GM18909 (cell line): ENCODE data around the gene LMX1A.

ENCODE experiments used
- ATAC-seq: cut with Tn5 transposase; IDR thresholded peaks from one replicate; pipeline ENCODE4 v1.9.1; 2021; ENCODE audit warnings: mild to moderate bottlenecking; ENCODE audit not compliant: unreplicated experiment, poor library complexity

The LMX1A gene

DNA sequence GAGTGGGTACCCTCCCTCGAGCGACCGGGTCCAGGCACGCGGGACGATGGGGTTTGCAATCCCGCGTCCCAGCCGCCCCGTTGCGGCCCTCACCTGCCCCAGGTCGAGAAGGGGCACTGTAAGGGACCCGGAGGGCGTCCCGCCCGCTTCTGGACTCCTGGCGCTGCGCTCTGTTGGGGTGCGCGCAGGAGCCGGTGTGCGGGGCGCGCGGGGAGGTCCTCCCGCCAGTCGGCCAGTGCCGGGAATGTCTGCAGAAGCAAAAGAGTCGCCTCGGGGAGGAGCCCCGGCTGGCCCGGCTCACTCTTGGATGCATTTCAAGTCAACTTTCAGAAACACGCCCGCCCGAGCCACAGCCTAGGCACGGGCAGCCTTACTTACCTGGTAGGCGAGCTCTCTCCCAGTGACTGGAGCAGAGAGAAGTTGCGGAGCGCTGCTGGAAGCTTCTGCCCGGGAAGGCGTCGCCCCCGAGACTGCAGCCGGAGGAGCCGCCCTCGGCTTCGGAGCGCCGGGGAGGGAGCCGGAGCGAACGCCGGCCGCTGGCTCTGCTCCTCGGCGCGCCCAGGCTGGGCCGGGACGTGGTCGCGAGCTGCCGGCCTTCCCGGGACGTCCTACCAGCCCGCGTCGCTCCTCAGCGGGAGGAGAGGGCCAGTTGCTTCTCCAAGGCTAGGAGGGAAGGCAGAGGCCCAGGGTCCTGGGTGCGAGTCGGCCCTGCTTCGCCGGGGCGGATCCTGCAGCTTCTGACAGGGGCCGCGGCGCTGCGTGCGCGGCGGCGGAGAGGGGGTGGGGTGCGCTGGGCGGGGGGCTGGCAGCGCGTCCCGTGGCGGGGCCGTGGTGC lies at the start of gene LMX1A:
TSS of gene LMX1A (minus strand) at position 739 of the 835 bp plus-strand sequence. CDS start 1,156 bp downstream, outside the sequence.
- no peak for ATAC-seq

DNA sequence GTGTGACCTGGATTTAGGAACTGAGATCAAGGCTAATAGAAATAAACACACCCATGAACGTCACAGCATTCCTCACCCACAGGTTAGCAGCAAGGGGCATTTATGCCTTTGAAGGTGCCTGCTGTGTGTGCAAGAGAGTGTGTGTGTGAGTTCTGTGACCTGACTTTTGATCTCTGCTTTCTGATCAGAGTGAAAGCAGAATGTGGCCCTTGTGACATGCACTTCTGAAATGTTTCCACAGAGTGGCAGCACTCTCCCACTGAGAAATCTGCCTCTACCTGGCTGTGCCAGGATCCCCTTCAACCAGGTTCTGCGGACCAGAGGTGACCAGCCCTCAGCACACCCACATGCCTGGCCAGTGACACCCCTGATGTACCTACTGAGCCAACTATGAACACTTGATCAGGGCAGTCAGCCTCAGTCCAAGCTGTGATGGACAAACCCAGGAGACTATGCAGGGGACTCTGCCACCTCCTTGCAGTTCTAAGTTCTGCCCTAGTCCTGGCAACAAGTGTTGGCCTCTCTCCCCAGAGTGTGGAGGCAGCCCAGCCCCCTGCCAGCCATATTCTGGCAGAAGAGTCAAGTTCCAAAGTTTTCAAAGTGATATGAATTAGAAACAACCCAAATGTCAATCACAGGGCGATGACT lies 47.4 kb upstream of the LMX1A start:
- peak; percentile 79 for ATAC-seq

DNA sequence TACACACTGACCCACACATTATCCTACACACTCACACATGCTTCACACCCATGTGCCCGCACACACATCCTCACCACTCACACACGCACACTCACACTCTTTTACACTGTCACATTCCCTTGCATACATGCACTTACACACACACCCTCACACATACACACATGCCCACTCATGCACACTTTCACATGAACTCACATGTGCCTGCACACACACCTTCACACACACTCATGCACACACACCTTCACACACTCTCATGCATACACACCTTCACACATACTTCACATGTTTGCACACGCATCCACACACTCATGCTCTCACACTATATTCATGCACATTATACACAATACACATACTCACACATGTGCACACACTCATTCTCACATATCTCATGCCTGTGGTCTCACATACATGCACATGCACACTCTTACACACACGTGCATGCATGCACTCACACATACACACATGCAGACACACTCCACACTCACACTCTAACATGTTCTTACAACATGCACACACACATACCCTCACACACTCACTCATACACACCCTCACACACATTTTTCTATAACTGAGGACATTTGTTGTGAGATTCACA lies 46.1 kb upstream of the LMX1A start:
- ATAC-seq, result no peak

DNA sequence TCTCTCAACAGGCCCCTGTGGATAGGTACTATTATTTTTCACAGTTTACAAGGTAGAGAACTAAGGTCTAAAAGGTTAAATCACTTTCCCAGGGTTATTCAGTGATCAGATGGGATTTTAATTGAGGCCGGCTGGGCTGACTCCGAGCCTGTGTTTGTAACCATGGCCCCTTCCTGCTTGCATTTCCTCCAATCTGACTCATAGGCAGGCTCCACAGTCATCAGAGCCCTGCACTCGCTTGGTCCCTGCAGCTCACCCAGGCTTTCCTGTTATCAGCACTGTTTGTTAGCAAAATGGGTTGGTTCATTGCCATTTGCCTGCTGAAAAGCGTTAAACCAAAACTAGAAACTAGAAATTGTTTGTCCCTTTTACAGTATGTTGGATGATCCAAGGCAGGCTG lies 41.4 kb upstream of the LMX1A start:
- no peak for ATAC-seq

DNA sequence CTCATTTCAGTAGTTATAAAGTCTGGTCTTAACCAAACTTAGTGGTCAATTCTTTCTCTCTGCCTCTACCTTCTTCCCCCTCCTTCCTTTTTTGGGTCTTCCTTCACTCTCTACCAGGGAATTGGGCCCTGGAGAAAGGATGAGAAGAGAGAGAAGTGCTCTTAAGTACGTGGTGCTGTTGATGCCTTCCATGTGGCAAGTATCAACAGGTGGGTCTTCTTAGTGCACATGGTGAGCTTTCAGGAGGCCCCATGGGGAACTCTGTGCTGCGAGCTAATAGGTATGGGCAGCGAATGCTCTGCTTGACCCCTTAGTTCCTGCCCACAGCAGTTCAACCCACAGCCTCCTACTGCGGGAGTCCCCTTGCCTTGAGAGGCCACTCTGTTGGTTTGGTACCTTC lies 39.4 kb upstream of the LMX1A start:
- ATAC-seq, result no peak

DNA sequence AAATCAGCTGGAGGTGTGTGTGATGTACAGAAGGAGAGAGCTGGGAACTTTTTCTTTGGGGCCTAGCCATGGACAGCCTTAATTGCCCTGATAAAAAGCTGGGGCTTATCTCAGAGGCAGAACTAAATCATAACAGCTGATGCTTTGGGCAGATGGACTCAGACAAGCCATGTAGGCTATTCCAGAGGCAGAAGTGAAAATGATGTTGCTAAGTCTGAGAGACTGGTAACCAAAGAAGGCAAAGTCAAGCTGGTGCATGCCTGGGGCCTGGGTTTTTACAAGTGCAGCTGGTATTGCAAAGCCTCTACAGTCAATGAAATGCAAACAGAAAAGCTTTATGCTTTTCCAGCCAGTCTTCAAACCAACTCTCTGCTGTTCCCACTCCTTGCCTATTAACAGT lies 39.0 kb upstream of the LMX1A start:
- no peak for ATAC-seq

DNA sequence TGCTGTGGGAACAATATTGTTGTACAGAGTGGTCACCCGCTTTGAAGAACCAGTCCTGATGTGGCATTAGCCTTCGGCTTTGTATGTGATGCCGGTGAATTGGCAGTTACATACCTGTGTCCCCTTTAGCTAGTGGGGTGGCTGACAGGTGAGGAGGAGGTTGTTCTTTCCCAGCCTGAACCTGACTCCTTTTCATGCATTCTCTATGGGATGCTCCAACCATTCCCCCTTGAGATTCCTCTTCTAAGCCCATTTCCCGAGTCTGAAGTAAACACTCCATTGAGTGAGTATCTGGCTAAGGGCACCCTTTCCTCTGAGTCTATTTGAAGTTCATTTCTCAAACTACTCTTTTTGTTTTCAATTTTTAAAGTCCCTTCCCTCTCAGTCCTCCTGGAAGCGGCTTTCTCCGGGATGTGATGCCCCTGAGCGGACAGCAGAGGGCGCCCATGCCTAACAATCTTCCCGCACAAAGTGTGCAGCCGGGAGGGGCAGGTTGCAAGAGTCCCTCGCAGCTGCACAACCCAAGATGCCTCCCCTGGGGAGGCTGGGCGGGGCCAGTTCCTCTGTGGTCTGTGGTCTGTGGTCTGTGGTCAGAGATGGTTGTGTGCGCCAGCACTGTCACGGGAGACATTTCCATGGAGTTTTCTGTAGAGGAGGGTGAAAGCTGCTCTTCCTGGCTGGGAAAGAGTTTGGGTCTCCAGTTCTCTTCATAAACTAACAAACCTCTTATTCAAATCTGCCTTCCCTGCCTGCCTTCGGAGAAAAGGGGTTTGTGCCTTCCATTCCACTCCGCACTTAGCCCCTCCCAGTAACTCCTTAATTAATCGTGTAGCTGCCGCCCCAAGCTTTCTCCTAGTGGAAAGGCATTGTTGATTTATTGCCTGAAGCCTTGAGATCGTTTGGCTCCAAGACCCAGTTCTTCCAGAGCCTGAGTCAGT lies 36.4 kb upstream of the LMX1A start:
- ATAC-seq, result peak; percentile 99

DNA sequence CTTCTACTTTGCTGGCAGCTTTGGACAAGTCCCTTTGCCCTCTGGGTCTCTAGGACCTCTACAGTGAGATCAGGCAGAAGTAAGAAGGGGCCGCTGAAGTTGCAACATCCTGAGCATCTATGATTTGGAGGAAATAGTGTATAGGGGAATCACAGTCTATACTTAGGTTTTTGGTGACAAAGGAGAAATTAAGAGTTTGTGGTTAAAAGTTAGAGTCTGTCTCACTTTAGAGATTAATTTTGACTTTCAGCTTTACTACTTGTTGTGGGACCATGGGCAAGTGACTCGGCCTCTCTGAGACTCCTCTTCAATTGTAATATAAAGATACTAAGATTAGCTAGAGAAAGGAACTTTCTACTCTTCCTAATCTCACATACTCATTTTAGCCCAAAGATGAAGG lies 33.1 kb upstream of the LMX1A start:
- ATAC-seq, result no peak

DNA sequence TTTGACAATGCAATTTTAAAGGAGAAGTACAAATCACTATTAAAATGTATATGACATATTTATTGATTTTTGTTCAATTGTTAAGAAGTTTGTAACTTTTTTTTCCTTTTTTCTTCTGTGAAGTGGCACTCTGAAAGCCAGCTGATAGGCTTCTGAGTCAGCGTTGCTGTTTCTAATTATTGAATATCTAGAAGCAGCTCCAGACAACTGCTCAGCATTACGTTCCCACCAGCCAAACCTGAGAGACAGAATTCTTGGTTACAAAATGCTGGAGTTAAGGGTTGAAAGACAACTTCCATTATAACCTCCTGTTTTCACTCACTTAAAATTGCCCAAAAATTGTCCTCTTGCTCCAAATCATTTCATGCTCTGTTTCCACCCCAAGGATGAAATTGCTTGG lies 31.4 kb upstream of the LMX1A start:
- ATAC-seq, result no peak

DNA sequence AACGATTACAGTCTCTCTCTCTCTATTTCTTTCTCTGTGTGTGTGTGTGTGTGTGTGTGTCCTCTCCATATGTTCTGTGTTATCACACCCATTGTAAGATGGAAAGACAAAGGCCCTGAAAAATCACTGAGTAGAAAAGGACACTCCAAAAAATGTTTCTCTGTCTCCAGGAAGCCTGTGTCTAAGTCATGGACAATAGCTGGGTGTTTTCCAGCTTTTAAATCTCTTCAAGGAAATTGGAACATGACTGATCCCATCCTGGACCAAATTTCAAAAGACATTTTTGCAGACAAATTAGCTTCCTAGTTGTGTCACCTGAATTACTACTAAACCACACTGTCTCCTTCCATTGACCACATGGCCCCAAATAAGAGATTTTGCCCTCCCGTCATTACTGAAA lies 31.0 kb upstream of the LMX1A start:
- no peak for ATAC-seq

DNA sequence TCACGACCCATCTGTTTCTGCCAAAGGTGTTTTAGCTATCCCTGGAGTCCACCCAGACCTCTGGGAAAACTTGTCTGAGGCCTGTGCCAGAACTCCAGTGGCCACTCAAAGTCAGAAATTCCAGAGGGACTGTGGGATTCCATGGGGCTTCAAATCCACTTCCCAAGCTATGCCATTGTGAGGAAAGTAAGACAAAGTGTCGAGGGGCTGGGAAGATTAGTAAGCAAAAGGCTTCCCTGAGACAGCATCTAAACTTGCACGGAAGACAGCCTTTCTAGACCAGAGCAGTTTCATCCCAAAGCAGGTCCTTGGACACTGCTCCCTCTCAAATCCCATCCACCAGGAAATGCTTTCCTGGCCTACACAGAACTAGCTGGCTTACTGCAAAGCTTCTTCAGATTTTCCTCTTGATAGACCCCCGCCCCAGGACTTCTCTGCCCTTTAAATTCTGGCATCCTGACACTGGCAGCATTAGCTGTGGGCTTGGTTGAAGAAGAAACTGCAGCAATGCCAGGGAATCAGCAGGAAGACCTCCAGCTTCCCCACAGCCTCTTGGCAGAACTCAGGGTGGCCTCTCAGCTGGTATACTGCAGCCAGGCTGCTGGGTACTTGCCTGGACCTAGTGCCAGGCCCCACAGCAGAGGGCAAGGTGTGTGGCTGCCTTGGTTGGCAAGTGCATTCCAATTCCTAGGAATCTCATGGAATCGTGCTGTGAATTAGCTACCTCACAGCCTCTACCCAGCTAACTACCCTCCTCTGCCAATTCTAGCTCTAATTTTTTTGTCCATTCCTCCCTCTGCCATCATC lies 27.3 kb upstream of the LMX1A start:
- ATAC-seq, result no peak

DNA sequence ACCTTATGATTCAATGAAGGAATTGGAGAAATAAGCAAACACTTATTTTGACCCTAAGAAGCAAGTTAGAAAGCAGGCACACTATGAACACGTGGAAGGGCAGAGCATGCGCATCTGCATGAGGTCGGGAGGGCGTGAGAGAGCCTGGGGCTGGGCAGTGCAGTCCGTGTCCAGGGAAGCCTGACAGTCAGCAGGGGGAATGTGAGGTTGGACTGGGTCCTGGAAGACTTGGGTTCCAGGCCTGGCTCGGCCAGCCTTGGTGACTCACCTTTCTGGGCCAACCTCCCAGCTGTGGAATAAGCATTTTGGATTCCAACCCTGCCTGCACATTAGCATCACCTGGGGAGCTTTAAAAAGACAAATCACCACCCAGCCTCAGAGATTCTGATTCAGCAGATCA lies 26.6 kb upstream of the LMX1A start:
- no peak for ATAC-seq

DNA sequence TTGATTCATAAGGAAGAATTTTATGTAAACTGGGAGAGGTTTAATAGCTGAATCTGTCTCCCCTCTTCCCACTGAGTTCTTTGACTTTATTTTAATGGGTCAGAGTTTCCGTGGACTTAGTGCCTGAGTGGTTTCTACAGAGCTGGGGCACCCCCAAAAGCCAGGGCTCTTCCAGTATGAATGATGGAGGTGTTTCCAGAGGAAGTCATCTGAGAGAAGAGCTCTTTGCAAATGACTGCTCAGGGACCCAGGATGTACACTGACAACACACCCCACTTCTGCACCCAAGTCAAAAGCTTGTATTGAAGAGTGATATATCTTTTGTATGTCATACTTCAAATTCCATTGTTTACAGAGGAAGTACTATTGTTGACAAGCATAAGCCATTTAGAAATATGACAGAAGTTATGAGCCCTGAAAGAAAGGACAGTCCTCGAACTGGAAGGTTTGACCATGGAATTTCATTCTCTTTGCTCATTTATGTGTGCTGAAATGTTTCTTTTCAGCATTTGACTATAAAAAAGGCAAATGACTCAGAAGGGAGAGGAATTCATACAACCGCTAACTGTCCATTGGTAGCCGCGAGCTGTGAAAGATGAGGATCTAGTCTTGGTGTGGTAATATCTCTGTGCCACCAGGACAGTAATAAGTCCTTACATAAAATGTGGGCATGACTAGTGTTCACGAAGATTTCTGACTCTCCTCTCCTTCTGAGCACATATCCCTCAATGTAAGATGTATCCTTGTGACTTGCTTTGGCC lies 25.4 kb upstream of the LMX1A start:
- ATAC-seq, result no peak

DNA sequence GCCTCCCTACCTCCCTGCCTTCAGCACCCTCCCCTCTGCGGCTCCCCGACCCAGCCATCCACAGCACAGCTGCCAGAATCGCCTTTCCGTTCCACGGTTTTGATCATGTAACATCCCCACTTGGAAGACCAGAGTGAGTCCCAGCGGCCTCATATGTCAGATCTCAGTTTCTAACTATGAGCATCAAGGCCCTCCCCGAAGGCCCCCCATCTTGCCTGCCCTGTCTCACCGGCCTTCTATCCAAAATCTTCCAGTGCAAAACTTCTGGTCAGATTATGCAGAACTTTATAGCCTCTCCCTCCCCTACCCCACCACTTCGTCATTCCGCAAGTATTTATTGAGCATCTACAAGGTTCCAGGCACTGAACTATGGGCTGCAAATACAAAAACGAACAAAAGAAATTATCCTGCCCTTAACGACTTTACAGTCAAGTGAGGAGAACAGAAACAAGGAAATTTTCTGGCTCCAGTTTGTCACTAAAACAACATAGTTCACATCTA lies 20.3 kb upstream of the LMX1A start:
- ATAC-seq, result peak; percentile 27

DNA sequence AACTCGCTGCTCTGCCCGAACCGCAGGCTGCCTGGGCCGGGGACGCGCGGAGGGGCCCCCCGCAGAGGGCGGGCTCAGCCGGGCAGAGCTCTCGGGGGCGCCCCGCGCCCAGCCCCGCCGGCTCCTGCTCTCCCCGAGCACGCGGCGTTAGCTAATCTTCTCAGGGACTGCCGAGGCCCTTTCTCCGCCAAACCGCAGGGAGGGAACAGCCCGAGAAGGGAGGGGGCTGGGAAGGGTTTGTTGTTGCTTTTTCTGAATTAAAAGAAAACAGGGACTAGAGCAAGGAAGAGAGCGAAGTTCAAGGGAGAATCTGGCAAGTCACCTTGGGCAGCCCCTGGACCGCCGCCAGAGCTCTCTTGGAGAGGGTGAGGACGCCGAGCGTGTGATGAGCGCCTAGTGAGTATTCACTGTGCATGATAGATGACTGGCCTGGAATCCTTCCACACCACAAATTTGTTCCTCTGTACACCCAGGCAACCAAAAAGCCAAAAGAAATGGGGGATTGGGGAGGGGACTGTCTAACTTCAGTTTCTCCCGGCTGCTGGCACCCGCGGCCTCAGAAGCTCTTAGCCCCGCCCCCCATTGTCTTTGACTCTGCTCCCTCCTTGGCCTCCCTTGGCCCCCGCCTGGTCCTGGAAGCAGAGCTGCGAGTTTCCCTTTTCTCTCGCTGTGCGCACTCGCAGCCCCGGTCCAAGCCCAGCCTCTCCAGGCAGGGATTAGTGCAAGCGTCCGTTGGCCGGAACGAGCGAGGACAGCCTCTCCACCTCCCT lies 19.7 kb upstream of the LMX1A start:
- ATAC-seq, result peak; percentile 56

DNA sequence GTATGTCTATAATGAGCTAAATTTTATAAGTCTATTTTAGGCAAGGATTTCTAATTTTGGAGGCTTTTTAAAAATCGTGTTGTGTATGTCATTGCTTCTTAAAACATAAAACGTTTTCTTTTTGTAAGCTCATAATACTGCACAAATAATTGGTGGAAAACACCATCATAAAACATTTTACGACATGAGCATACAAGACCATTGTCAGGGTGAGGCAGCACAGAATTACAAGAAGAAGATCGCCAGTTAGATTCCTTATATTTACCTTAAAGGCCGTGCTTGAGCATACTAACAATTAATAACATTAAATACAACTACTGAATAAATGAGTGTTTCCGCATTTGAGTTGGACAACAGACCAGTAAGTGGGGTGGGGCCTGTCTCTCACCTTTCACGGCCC lies 19.1 kb upstream of the LMX1A start:
- no peak for ATAC-seq

DNA sequence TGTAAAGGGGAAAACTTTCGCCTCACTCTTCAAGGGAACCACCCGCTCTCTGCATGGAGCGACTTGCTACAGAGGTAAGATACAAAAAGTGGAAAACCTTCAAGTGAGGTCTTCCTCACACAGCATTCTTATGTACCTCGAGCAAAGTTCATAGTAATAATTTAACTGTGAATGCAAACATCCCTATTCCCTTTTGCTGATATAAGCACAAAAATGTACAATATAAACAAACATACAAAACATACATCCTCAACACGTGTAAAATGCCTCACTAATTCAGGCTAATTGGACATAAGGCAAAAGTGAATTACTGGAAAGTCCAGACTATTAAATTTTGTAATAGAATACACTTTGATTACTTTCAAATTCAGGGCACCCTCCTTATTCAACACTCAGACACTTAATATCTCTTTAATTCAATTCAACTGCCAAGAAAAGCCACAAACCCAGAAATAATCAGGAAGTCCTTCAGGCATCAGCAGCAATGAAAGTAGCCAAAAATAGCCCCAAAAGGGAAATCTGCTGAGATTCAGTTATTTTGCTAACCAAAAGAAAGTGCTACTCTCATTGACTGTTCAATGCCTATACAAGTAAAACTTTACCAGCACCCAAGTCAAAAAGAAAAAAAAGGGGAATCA lies 15.2 kb upstream of the LMX1A start:
- no peak for ATAC-seq
